GM23248 (cell line): ENCODE results near the gene CNTROB. TPM values are rescaled to one million over a fixed set of nuclear protein-coding genes. Genes with fewer than 3 reads are reported as not detected.
A peak's percentile ranks its signal among the peaks of the same experiment; 100 is the strongest.

Experiments
- DNase-seq: peaks from one replicate; pipeline ENCODE4 v3.0.0-alpha.2; 2015
- H2AFZ ChIP-seq: fragments of 200-600 bp; sonication (generic); 2 replicates; pipeline ENCODE4 v1.6.1; 2016; ENCODE audit warnings: antibody characterized with exemption
- H3F3A ChIP-seq: fragments of 200-600 bp; sonication (generic); 2 replicates; pipeline ENCODE4 v1.6.1; 2016; ENCODE audit warnings: mild to moderate bottlenecking, antibody characterized with exemption, mixed run types; ENCODE audit not compliant: insufficient read depth
- H3K27ac ChIP-seq: fragments of 200-600 bp; sonication (generic); 2 replicates; pipeline ENCODE4 v1.5.1; 2016; ENCODE audit warnings: mild to moderate bottlenecking
- H3K27me3 ChIP-seq: fragments of 200-600 bp; sonication (generic); replicated peaks from 2 replicates; pipeline ENCODE4 v1.6.1; 2016; ENCODE audit warnings: mild to moderate bottlenecking; ENCODE audit not compliant: insufficient read depth
- H3K36me3 ChIP-seq: fragments of 200-600 bp; sonication (generic); 2 replicates; pipeline ENCODE4 v1.6.1; 2016; ENCODE audit warnings: low read depth, mild to moderate bottlenecking
- H3K4me1 ChIP-seq: fragments of 200-600 bp; sonication (generic); 2 replicates; pipeline ENCODE4 v1.6.1; 2016; ENCODE audit warnings: mild to moderate bottlenecking; ENCODE audit not compliant: insufficient read depth
- H3K4me2 ChIP-seq: fragments of 200-600 bp; sonication (generic); one replicate; pipeline ENCODE4 v1.6.1; 2016; ENCODE audit warnings: mild to moderate bottlenecking; ENCODE audit not compliant: unreplicated experiment
- H3K4me3 ChIP-seq: fragments of 200-600 bp; sonication (generic); 2 replicates; pipeline ENCODE4 v1.5.1; 2016; ENCODE audit warnings: mild to moderate bottlenecking
- H3K79me2 ChIP-seq: fragments of 200-600 bp; sonication (generic); 2 replicates; pipeline ENCODE4 v1.6.1; 2016; ENCODE audit warnings: mild to moderate bottlenecking; ENCODE audit not compliant: insufficient read depth
- H3K9ac ChIP-seq: fragments of 200-600 bp; sonication (generic); 2 replicates; pipeline ENCODE4 v1.6.1; 2016; ENCODE audit warnings: mild to moderate bottlenecking
- H3K9me2 ChIP-seq: fragments of 200-600 bp; sonication (generic); 2 replicates; pipeline ENCODE4 v1.6.1; 2016; ENCODE audit warnings: mixed run types, mild to moderate bottlenecking, moderate library complexity; ENCODE audit not compliant: insufficient read depth
- H3K9me3 ChIP-seq: fragments of 200-600 bp; sonication (generic); one replicate; pipeline ENCODE4 v1.6.1; 2017; ENCODE audit warnings: low read depth
- H4K20me1 ChIP-seq: fragments of 200-600 bp; sonication (generic); 2 replicates; pipeline ENCODE4 v1.6.0; 2016; ENCODE audit not compliant: insufficient read depth
- EZH2 ChIP-seq: fragments of 200-600 bp; sonication (generic); IDR thresholded peaks from 2 replicates; pipeline ENCODE4 v1.6.1; 2018; ENCODE audit warnings: antibody characterized with exemption, mild to moderate bottlenecking; ENCODE audit not compliant: insufficient read depth, poor library complexity, severe bottlenecking
- EZH2phosphoT487 ChIP-seq: fragments of 200-600 bp; sonication (generic); IDR thresholded peaks from 2 replicates; pipeline ENCODE4 v1.6.1; 2018; ENCODE audit warnings: antibody characterized with exemption, moderate library complexity, mild to moderate bottlenecking, low read depth; ENCODE audit not compliant: insufficient read depth
- WGBS, 2 experiments: methylation state at CpG; one replicate each; pipeline ENCODE4 v1.1.6; 2015 to 2017; ENCODE audit warnings: low lambda C conversion rate in 2 of 2, low coverage in 1 of 2; ENCODE audit errors: missing lambda C conversion rate in 2 of 2; 5-methylcytosine and 5-hydroxymethylcytosine counted together
- in situ Hi-C: fragments of 300-500 bp; cut with MboI; formaldehyde crosslinking; loops from 2 replicates; pipeline ENCODE4 v1.15.0; 2020
- polyA plus RNA-seq: library from polyadenylated mRNA; unstranded; fragments of >200 nt; fragmentation: Nextera tagmentation; extraction: Ambion mirVana; gene quantifications from 2 replicates; pipeline ENCODE4 v1.2.1, GENCODE V29; 2016
- total RNA-seq: library from RNA; depleted of rRNA; stranded (reverse); fragments of >200 nt; shearing (Covaris generic); gene quantifications from 2 replicates; pipeline ENCODE4 v1.2.3, GENCODE V29; 2014

CNTROB gene
- total and polyA plus RNA-seq, 2 experiments from 2014 or later: 17.9 to 21.2 TPM

- in situ Hi-C loops: no loop called here
- DNase-seq: peak; percentile 66
- H3F3A ChIP-seq: peaks cover 38% of the 10 kb centered on the region
- H2AFZ ChIP-seq: peak overlapping the region; percentile 77
- H3K36me3 ChIP-seq: no peaks in the 10 kb centered on the region
- H3K27me3 ChIP-seq: no peaks in the 10 kb centered on the region
- whole genome bisulfite sequencing, 2 experiments: 1% methylated on average over 14 to 48 of the region's 64 CpGs
- no peaks in the 10 kb centered on the region for H3K9me3 ChIP-seq
- H3K4me2 ChIP-seq: peak overlapping the region; percentile 86
- peak overlapping the region; percentile 82 for H3K9ac ChIP-seq
- H3K4me3 ChIP-seq: peak overlapping the region; percentile 90
- TF ChIP-seq EZH2 (no peak), EZH2phosphoT487 (no peak)
- H3K79me2 ChIP-seq: peaks cover 27% of the 10 kb centered on the region
- no peaks in the 10 kb centered on the region for H4K20me1 ChIP-seq
- H3K4me1 ChIP-seq: peaks cover 38% of the 10 kb centered on the region
- H3K9me2 ChIP-seq: no peaks in the 10 kb centered on the region
- H3K27ac ChIP-seq: peak overlapping the region; percentile 90
Measured at GRCh38 chr17:7885367-7886226, 46.4 kb upstream of the CNTROB start.

- Histone ChIP-seq H2AFZ (peak overlapping the region; percentile 77), H3K4me3 (peak overlapping the region; percentile 90), H3K36me3 (peaks cover 5% of the 10 kb centered on the region; the same call in 1 of the 2 replicates), H3K9ac (peak overlapping the region; percentile 82), H3K9me3 (no peaks in the 10 kb centered on the region), H3K4me1 (peaks cover 38% of the 10 kb centered on the region), H3K79me2 (peaks cover 32% of the 10 kb centered on the region), H3F3A (peaks cover 38% of the 10 kb centered on the region), H3K9me2 (no peaks in the 10 kb centered on the region), H3K4me2 (peak overlapping the region; percentile 86), H3K27ac (peak overlapping the region; percentile 90), H3K27me3 (no peaks in the 10 kb centered on the region), H4K20me1 (no peaks in the 10 kb centered on the region)
- TF ChIP-seq EZH2 (no peak), EZH2phosphoT487 (no peak)
- in situ Hi-C loops: no loop called here
- peak; percentile 55 for DNase-seq
- WGBS, 2 experiments: 4% methylated on average over 29 to 30 of the region's 30 CpGs
Measured at GRCh38 chr17:7886227-7887037, 45.6 kb upstream of the CNTROB start.

DNA sequence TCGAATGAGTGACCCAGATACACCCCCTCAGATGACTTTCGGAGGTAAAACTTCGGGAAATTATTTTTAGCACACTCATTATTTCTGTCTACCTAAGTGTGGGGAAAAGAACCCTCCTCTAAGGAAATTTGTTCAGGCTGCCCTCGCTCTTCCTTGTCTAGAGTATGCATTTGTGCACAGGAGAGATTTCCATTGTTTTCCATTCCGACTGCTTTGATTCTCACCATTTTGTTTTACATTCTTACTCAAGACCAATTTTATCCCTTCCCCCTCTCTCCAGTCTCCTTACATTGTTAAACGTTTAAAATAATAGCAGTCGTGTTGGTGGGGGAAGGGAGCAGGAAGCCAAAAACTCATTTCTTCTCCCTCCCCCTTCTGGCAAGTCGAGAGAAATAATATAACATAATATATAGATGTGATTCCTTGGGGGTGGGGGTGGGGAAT, 44.9 kb upstream of the CNTROB start:
- peak; percentile 73 for DNase-seq
- Histone ChIP-seq H3F3A (peaks cover 38% of the 10 kb centered on the region), H3K9me3 (no peaks in the 10 kb centered on the region), H3K9me2 (no peaks in the 10 kb centered on the region), H3K27me3 (no peaks in the 10 kb centered on the region), H3K27ac (peak overlapping the region; percentile 90), H3K4me1 (peaks cover 38% of the 10 kb centered on the region), H4K20me1 (no peaks in the 10 kb centered on the region), H3K79me2 (peaks cover 32% of the 10 kb centered on the region), H3K4me3 (peak overlapping the region; percentile 90), H3K4me2 (peak overlapping the region; percentile 86), H2AFZ (peak overlapping the region; percentile 77), H3K9ac (peak overlapping the region; percentile 82), H3K36me3 (peaks cover 8% of the 10 kb centered on the region; the same call in 1 of the 2 replicates)
- WGBS, 2 experiments: 1 to 5% methylated on average over 8 of the region's 8 CpGs
- in situ Hi-C loops: no loop called here
- no peak for TF ChIP-seq EZH2phosphoT487
- TF ChIP-seq EZH2: no peak

DNA sequence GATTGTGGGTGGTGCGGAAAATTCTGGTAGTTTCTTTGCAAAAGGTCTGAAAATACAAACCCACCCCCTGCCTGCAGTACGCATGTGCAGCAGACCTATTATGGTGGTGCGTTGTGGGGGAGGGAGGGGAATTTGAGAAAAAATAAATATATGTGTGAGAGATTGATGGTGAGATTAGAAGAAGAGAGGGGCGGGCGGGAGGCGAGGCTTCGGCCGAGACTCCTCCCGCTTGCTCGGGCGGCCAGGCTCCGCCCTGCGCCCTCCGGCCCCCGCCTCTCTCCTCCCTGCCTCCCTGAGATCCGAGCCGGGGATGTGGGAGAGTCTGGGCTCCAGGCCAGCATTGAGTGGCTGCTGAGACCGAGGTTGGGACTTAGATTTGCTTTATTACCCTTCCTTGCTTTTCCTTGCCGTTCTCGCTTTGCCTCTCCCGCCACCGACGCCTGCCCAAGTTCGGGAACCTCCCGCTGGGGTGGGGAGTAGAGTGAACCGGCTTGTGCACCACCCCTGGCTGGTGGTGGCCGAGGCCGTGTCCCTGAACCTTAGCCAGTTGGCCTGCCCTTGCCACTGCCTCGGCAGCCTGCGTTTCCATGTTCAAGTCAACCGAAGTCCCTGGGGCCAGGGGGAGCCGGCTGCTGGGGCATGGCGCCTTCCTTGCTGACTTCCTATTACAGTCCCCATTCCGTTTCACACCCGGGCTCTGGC, 44.4 kb upstream of the CNTROB start:
- in situ Hi-C loops: no loop called here
- WGBS, 2 experiments: 1% methylated on average over 23 to 35 of the region's 35 CpGs

More for the DNA sequence above, 44.4 kb upstream of the CNTROB start:
- peak overlapping the region; percentile 86 for H3K4me2 ChIP-seq
- peaks cover 32% of the 10 kb centered on the region for H3K79me2 ChIP-seq
- peak overlapping the region; percentile 77 for H2AFZ ChIP-seq
- peak overlapping the region; percentile 90 for H3K4me3 ChIP-seq
- H3K27me3 ChIP-seq: no peaks in the 10 kb centered on the region
- H3K9me2 ChIP-seq: no peaks in the 10 kb centered on the region
- H3K4me1 ChIP-seq: peaks cover 38% of the 10 kb centered on the region
- peaks cover 9% of the 10 kb centered on the region; the same call in 1 of the 2 replicates for H3K36me3 ChIP-seq
- no peaks in the 10 kb centered on the region for H3K9me3 ChIP-seq
- peaks cover 38% of the 10 kb centered on the region for H3F3A ChIP-seq
- peak overlapping the region; percentile 82 for H3K9ac ChIP-seq
- no peaks in the 10 kb centered on the region for H4K20me1 ChIP-seq
- TF ChIP-seq EZH2phosphoT487 (no peak), EZH2 (no peak)
- DNase-seq: peak; percentile 98
- H3K27ac ChIP-seq: peak overlapping the region; percentile 90
